GM11168 (cell line): ENCODE results near the gene PROP1.

Experiments
- in situ Hi-C: fragments of 300-500 bp; cut with MboI; formaldehyde crosslinking; loops from one replicate; pipeline ENCODE4 v1.12.0; 2022; ENCODE audit warnings: low sequenced_read_pairs; ENCODE audit not compliant: unreplicated experiment

Gene PROP1

GRCh38 chr5:177949656-177950055, 46.4 kb downstream of the PROP1 start:
- in situ Hi-C loops: loop anchor here (5.0 to 10.0 kb wide), 2 partner anchors 1568 to 1755 kb away; no protein-coding TSS in a partner anchor

GRCh38 chr5:177949065-177949464, 47.0 kb downstream of the PROP1 start:
- in situ Hi-C loops: loop anchor here (10.0 kb wide), 1 partner anchor 1754 kb away; no protein-coding TSS in a partner anchor

- in situ Hi-C loops: loop anchor here (10.0 kb wide), 1 partner anchor 1753 kb away; no protein-coding TSS in a partner anchor
These were observed 48.1 kb downstream of the PROP1 start for GRCh38 chr5:177947912-177948311.

GRCh38 chr5:177945601-177946283, 50.3 kb downstream of the PROP1 start:
- in situ Hi-C loops: loop anchor here (10.0 kb wide), 1 partner anchor 1751 kb away; no protein-coding TSS in a partner anchor

GRCh38 chr5:177945145-177945544, 50.9 kb downstream of the PROP1 start:
- in situ Hi-C loops: loop anchor here (10.0 kb wide), 1 partner anchor 1750 kb away; no protein-coding TSS in a partner anchor

- in situ Hi-C loops: loop anchor here (10.0 kb wide), 1 partner anchor 1749 kb away; no protein-coding TSS in a partner anchor
These were observed 52.0 kb downstream of the PROP1 start for GRCh38 chr5:177943805-177944736.

- in situ Hi-C loops: loop anchor here (10.0 kb wide), 1 partner anchor 1748 kb away; no protein-coding TSS in a partner anchor
These were observed 53.1 kb downstream of the PROP1 start for GRCh38 chr5:177942896-177943295.
